ENCODE results near the gene PSMB4.
"Not testable (repeated sequence)": the region's sequence is repeated elsewhere in the genome, so short reads cannot be mapped to it uniquely, and the experiment has no call there.

The PSMB4 gene

GRCh38 chr1:151399324-151400171 lies at the start of gene PSMB4:
Gene PSMB4, plus strand, starts transcription at chr1:151399573. Its CDS starts 15 bp downstream, at chr1:151399588.
- DNase-seq (ENCODE audit: low spot score), result peak; percentile 88
- peak; percentile 20 for TF ChIP-seq CTCF (IDR thresholded peaks at IDR 0.05; ENCODE audit: extremely low read depth, missing control alignments)

GRCh38 chr1:151350323-151350722 lies 49.0 kb upstream of the PSMB4 start:
- not testable (repeated sequence) for DNase-seq (ENCODE audit: low spot score)

GRCh38 chr1:151352021-151352718 lies 47.2 kb upstream of the PSMB4 start:
- TF ChIP-seq CTCF (IDR thresholded peaks at IDR 0.05; ENCODE audit: extremely low read depth, missing control alignments), result no peak
- no peak for DNase-seq (ENCODE audit: low spot score)

- TF ChIP-seq CTCF (IDR thresholded peaks at IDR 0.05; ENCODE audit: extremely low read depth, missing control alignments), result no peak
- no peak for DNase-seq (ENCODE audit: low spot score)
These were observed 42.7 kb upstream of the PSMB4 start for GRCh38 chr1:151356696-151357095.

- no peak for TF ChIP-seq CTCF (IDR thresholded peaks at IDR 0.05; ENCODE audit: extremely low read depth, missing control alignments)
- no peak for DNase-seq (ENCODE audit: low spot score)
These were observed 37.5 kb upstream of the PSMB4 start for GRCh38 chr1:151361883-151362282.

GRCh38 chr1:151362308-151363155 lies 36.8 kb upstream of the PSMB4 start:
- DNase-seq (ENCODE audit: low spot score), result no peak
- TF ChIP-seq CTCF (IDR thresholded peaks at IDR 0.05; ENCODE audit: extremely low read depth, missing control alignments), result no peak

- DNase-seq (ENCODE audit: low spot score), result no peak
- TF ChIP-seq CTCF (IDR thresholded peaks at IDR 0.05; ENCODE audit: extremely low read depth, missing control alignments), result no peak
These were observed 34.4 kb upstream of the PSMB4 start for GRCh38 chr1:151364996-151365395.
